HPDE6-E6E7 (cell line): ENCODE results near the gene DLGAP1.

Experiments used
- DNase-seq: peaks from one replicate; pipeline ENCODE4 v3.0.0; 2011; ENCODE audit warnings: missing footprints; ENCODE audit errors: extremely low spot score

Gene DLGAP1

DNA sequence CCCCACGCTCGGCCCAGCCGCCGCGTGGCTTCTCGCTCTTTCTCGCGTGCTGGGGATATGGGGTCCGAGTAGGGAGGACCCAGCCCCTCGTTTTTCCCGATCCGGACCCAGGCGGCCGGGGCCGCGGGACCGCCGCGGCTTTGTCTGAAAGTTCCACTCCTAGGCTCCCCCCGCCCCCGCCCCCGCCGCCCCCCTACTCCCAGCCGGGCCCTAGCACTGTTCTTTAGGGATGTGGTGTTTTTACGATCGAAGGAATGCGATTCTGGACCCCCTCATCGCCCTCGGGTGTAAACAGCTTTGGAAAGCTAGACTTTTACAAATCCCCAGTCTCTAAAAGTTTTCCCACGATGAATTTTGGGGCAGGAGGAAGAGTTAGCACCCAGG, 1004.3 kb downstream of the DLGAP1 start:
- no peak for DNase-seq

DNA sequence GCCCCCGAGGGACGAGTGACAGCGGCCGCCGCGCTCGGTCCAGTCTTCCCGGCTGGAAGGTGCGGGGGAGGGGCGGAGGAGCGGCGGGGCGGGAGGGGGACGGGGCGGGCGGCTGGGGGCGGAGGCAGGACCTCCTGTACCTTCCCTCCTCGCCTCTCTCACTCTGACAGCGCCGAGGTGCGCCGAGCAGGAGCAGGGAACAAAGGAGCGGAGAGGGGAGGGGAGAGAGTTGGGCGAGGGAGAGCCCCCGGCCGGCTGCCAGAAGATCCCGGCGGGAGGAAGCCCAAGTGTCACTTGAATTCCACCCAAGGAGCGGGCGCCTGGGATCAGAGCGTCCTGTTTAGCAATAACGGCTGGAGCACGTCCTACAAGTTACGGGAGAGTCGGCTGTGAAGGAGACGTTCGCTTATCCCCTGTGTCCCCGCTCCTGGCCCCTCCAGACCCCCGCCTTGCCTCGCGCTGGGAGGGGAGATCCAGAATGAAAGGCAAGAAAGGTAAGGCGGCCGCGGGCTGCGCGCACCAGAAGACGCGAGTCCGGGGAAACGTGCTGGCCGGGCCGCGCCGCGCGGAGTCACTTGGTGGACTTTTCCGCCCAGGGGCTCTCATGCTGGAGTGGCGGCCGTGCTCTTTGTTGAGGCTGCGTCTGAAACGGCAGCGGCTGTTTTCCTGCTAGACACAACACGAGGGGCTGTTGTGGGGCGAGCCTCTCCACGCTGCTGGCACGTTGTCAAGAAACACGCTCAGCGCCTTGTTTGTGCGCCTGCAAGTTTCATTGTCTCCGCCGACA, 1004.9 kb downstream of the DLGAP1 start, which contains the start of gene TGIF1:
Gene TGIF1, plus strand, starts transcription at position 161 of the 787 bp plus-strand sequence. Its CDS starts 318 bp downstream, at position 479.
- no peak for DNase-seq

GRCh38 chr18:3449512-3450011, 1005.5 kb downstream of the DLGAP1 start:
- DNase-seq: peak; percentile 71

DNA sequence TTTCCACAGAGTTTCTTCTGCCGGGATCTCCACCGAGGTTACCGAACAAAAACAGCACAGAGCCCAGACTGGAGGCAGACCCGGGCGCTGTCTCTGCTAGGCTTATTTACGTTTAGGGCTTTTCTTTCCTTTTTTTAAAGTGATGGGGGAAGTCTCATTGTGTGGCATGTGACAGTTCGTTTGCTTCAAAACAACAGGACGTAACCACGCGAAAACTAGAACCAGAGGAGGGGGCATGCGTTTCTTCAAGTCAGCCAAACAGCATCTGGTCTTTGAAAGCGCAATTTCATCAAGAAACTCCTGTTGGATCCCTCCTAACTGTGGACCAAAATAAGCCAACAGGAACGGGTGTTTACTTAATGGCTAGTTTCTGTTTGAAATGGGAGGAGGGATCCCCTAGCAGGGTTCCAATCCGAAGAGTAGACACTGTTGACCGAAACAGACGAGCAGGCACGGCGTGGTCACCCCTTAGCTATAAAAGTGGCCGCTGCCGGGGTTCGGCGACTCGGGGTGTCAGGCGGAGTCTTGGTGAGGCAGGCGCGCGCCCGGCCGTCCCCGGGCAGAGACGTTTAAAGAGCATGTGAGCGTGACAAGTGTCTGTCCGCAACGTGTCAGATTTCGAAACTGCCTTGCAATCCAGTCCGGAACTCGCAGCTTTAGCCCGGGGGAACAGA, 1006.1 kb downstream of the DLGAP1 start:
- no peak for DNase-seq

DNA sequence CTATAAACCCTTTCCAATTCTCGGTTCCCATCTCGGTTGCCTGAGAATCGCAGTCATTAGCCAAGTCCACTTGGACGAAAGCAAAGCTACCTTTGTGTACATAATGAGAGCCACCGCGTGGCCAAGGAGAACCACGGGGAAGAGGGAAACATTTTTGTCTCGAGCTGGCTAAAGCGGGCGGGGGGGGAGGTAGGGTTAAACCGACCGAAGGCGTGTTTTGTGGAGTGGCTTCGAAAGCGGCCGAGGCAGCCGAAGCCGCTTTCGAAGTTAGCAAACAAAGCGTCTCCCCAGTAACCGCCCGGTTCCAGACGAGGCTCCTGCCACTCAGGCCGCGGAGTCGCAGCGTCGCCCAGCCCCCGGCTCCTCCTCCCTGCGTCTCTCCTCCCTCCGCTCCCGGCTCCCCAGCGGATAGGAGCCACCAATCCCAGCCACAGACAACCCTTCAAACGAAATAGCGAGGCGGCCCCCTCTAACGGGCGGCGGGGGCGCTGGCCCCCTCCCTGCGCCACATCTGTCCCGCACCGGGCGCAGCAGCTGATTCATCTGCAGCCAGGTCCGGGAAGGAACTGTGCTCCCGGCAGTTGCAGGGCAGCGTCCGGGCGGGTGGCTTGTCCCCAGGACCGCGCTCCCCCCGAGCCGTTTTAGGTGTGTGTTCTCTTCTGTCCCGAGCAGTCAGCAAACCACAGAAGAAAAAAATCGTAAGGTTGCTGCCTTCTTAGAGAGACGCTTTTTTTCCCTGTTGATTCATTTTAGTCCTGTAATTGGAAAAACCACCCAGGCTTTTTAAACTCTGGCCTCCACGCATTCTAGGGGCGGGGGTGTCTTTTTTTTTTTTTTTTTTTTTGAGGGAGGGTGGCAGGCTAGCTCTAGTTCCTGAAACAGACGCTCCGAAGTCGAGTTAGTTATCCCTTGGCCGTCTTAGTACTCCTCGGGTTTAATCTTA, 1006.9 kb downstream of the DLGAP1 start:
- DNase-seq: peak; percentile 72

GRCh38 chr18:3447068-3447894, 1007.8 kb downstream of the DLGAP1 start:
- no peak for DNase-seq
